Measurements from ENCODE around the gene PDE4DIP.
"Not testable (repeated sequence)": the region's sequence is repeated elsewhere in the genome, so short reads cannot be mapped to it uniquely, and the experiment has no call there.

The PDE4DIP gene

DNA sequence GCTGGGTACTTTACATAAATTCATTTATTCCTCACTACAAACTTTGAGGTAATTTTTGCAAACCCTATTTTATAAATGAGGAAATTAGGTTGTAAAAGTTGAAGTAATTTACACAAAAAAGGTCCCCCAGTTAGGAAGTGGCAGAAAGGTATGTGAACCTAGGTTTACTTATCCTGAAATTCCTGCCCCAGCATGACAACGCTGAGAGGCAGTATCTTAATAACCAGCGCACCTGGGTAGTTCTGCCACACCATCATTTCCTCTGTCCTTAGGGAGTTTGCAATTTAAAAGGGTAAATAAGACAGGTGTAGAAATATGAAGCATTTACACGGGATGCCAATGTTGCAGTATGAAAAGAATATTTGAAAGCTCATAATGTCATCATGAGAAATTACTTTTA is 79.6 kb downstream of the PDE4DIP start:
- DNase-seq, result not testable (repeated sequence)

DNA sequence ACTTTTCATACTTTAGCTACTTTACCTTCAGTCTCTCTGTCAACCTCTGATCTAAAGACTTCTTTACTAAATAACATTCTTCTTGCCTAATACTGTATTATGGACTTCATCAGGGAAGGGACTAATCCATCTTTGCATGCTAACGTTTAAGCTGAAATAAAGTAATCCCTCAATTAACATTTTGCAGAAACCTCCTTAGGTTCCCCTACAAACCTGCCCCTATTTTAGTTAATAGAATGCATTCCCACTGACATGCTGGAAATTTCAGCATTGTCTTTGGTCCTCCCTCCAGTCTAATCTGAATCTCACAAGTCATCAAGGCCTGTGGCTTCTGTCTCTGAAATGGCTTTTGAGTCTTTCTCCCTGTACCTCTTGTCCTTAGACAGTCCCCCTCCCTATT is 83.4 kb downstream of the PDE4DIP start:
- not testable (repeated sequence) for DNase-seq

DNA sequence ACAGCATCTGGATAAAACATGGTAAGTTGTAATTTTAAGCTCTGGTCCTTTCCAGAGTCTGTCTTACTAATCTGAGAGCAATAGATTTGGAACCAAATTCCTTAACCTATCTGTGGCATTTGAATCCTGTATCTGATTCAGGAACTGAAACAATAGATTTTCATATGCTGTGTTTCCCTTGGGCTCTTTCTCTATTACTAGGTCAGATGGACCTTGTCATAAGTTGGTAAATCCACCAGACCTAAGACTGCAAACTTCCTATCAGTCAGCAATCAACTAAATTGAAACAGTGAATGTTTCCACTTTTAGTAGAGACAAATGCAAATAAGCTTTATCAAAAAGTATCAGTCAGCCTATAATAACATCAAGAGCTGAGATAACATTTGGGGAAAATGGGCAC is 85.0 kb downstream of the PDE4DIP start:
- peak; percentile 18 for DNase-seq

GRCh38 chr1:148935381-148936002 is 91.3 kb downstream of the PDE4DIP start:
- DNase-seq, result not testable (repeated sequence)

DNA sequence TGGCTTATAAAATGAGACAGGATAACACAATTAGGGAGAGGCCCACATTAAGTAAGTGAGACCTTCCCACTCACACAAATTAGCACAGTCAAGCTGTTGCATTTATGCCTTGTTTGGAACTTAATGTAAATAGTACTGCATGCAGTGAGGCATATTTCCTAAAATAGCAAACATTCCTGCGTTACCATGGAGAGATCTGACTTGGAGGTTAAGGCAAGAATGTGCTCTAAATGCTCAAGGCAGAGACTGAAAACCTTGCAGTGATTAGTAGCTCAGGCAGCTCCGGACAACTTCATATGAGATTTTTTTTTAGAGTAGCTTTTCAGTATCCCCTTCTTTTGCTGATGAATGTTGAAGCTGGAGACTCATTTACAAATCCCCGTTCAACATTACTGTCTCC is 98.7 kb downstream of the PDE4DIP start:
- DNase-seq, result not testable (repeated sequence)

- DNase-seq, result not testable (repeated sequence)
Measured at GRCh38 chr1:148945130-148945529, 100.9 kb downstream of the PDE4DIP start.

DNA sequence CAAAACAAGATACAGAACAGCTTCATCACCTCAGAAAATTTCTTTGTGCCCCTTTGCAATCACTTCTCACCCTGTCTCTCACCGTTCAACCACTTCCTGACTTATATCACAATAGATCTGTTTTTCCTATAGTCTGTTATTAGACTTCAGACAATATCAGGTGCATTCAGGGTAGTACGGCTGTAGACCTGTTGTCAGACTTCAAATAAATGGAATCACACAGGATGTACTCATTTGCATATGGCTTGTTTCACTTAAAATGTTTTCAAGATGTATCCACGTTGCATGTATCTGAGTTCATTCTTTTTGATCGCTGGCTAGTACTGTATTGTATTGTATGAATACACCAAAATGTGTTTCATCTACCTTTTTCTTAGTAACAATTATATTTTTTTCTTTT is 104.5 kb downstream of the PDE4DIP start:
- DNase-seq, result not testable (repeated sequence)

- DNase-seq, result peak; percentile 59
Measured at GRCh38 chr1:148951336-148952227, 107.4 kb downstream of the PDE4DIP start.

DNA sequence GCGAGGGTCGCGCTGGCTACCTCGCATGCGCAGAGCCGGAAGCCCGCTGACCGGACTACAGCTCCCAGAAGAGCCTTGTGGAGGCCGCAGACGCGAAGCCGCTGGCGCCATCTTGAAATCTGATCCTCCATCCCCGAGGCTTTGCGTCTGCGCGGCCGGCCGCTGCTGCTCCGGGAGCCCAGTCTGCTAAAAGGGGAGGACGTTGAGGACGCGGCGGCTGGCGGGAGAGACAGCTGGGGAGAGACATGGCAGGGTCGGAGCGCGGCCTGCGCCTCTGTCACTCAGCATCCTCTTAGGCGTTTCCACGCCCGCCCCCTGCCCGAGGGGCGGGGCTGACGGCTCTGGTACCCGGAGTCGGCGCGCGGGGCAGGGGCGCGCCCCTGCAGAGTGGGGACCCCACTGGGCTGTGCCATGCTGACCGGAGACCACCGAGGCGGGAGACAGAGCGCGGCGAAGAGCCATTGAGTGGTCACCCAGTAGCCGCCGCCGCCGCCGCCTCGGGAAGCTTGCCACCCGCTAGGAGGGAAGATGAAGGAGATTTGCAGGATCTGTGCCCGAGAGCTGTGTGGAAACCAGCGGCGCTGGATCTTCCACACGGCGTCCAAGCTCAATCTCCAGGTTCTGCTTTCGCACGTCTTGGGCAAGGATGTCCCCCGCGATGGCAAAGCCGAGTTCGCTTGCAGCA is 108.2 kb downstream of the PDE4DIP start:
- DNase-seq, result not testable (repeated sequence)

DNA sequence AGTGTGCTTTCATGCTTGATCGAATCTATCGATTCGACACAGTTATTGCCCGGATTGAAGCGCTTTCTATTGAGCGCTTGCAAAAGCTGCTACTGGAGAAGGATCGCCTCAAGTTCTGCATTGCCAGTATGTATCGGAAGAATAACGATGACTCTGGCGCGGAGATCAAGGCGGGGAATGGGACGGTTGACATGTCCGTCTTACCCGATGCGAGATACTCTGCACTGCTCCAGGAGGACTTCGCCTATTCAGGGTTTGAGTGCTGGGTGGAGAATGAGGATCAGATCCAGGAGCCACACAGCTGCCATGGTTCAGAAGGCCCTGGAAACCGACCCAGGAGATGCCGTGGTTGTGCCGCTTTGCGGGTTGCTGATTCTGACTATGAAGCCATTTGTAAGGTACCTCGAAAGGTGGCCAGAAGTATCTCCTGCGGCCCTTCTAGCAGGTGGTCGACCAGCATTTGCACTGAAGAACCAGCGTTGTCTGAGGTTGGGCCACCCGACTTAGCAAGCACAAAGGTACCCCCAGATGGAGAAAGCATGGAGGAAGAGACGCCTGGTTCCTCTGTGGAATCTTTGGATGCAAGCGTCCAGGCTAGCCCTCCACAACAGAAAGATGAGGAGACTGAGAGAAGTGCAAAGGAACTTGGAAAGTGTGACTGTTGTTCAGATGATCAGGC is 108.8 kb downstream of the PDE4DIP start:
- peak; percentile 8 for DNase-seq

GRCh38 chr1:148953730-148954129 is 109.5 kb downstream of the PDE4DIP start:
- not testable (repeated sequence) for DNase-seq

GRCh38 chr1:148958343-148958742 is 114.1 kb downstream of the PDE4DIP start:
- DNase-seq, result not testable (repeated sequence)

GRCh38 chr1:148960212-148961000 is 116.2 kb downstream of the PDE4DIP start:
- DNase-seq, result not testable (repeated sequence)

- DNase-seq, result not testable (repeated sequence)
Measured at GRCh38 chr1:148962127-148962857, 118.1 kb downstream of the PDE4DIP start.

DNA sequence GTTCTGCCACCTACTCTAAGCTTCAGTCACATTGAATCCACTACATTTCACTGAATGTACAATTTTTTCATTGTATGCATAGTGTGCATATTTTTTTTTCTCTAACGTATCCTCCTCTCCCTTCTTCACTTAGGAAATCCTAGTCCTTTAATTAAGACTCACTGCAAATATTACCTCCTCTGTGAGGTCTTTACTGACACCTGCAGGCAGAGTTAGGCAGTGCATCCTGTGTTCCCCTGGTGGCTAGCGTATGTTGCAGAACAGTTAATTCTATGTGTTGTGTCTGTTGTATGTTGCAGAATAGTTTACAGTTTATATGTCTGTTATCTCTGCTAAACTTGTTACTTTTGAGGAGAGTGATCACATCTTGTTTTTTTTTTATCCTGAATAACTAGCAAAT is 121.9 kb downstream of the PDE4DIP start:
- DNase-seq, result not testable (repeated sequence)

DNA sequence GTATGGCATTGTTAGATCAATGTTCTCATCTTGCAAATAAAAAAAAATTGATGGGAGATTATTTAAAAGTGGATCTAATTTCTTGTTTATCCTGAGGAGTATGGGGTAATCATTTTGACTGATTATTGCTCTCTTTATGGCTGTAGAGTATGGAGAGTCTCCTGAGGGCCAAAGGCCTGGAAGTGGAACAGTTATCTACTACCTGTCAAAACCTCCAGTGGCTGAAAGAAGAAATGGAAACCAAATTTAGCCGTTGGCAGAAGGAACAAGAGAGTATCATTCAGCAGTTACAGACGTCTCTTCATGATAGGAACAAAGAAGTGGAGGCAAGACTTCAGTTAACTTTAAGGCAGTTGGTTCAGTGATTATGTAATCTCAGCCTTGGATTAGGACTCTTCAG is 123.4 kb downstream of the PDE4DIP start:
- DNase-seq, result not testable (repeated sequence)

- DNase-seq, result not testable (repeated sequence)
Measured at GRCh38 chr1:148968682-148969081, 124.5 kb downstream of the PDE4DIP start.

DNA sequence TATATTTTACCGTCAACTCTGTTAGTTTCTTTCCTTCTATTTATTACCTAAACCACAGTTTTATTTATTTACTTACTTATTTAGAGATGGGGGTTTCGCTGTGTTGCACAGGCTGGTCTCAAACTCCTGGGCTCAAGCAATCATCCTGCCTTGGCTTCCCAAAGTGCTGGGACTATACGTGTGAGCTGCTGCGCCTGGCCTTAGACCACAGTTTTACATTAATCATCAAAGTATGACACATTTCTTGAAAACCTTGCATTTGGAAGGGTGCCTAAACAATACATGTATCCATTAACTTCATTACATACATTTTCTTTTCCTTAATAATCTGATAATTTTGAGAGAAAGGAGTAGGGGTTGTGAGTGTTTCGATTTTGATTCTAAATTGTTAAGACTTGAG is 124.9 kb downstream of the PDE4DIP start:
- not testable (repeated sequence) for DNase-seq

DNA sequence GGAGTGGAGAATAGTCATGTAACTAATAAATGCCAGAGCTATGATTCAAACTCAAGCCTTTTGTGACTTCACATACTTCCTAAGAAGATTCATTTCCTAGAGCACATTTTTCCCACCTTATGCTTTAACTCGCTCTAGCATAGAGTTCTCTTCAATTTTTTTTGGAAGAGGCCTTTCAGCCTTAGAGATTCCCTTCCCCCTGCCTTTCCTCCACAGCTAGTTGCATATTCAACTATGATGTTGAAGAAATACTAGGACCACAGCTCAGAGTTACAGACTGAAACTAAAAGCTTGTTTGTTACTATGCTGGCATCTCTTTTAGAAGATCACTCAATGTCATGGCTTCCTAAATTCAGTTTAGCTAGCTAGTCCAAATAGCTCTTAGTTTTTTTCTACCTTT is 131.2 kb downstream of the PDE4DIP start:
- DNase-seq, result peak; percentile 16

DNA sequence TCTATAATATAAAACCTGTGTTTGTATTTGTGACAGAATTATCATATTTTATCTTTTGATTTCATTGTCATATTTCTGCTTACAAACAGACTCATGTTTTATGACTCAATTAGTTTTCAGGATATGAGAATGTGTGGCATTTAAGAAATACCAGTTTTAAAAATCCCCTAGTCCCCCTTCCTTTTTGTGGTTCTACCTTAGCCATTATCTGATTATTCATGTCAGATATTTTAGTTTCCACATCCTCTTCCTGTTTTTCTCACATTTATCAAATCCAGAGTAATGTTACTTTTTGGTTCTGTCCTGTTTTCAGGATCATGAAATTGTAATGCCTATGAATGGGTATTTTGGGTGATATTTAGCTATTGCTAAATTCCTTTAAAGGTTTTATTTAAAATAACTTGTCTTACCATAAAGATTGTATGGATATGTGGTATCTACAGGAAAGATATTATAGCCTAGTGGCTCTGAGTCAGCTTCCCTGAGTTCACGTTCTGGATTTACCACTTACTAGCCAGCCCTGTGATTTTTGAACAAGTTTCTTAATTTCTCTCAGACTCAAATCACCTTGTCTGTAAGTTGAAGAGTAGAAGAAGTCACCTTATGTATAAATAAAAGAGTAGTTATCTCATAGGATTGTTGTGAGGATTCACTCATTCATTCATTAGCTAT is 131.8 kb downstream of the PDE4DIP start:
- peak; percentile 19 for DNase-seq

DNA sequence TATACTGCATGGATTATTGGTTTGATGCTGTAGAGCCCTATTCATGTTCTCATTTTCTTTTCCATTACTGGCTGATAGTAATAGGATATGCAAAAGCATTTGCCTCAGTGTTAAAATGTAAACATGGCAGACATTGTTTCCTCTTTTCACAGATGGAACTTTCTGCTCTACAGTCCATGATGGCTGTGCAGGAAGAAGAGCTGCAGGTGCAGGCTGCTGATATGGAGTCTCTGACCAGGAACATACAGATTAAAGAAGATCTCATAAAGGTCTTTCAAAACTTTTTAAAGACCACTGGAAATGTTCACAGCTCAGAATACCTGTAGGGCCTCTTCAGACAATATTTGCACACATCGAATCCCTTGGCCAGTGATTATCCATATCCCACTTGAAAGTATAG is 133.6 kb downstream of the PDE4DIP start:
- DNase-seq, result not testable (repeated sequence)
